Natural killer cell (primary cell): ENCODE data around the gene STX16. TPM values are rescaled to one million over a fixed set of nuclear protein-coding genes. Genes with fewer than 3 reads are reported as not detected.

Experiments
- ATAC-seq, 3 donors: fragments of 150-1000 bp in 2 of 3; fragments of 200-7000 bp in 1 of 3; cut with Tn5 transposase; 1 replicate in 1 of 3; 2 replicates in 2 of 3; pipeline ENCODE4 v1.10.0; 2021; ENCODE audit warnings: mild to moderate bottlenecking in 2 of 3, moderate library complexity in 2 of 3
- DNase-seq, 2 donors: peaks; one replicate each; pipeline versions ENCODE4 v3.0.0 to v3.0.0-alpha.2; 2013 to 2021; ENCODE audit warnings: mixed read lengths in 1 of 2
- H3K27ac ChIP-seq: one replicate; pipeline ENCODE4 v1.5.1; 2013; ENCODE audit warnings: mild to moderate bottlenecking, low read length
- H3K27me3 ChIP-seq: one replicate; pipeline ENCODE4 v1.6.1; 2013; ENCODE audit warnings: low read length; ENCODE audit not compliant: control insufficient read depth, insufficient read depth
- H3K36me3 ChIP-seq: one replicate; pipeline ENCODE4 v1.6.1; 2013; ENCODE audit warnings: low read length; ENCODE audit not compliant: control insufficient read depth, insufficient read depth
- H3K4me1 ChIP-seq: one replicate; pipeline ENCODE4 v1.6.1; 2013; ENCODE audit warnings: low read length; ENCODE audit not compliant: control insufficient read depth, insufficient read depth
- H3K4me3 ChIP-seq: one replicate; pipeline ENCODE4 v1.5.1; 2013; ENCODE audit warnings: low read length
- H3K9me3 ChIP-seq: one replicate; pipeline ENCODE4 v1.6.1; 2013; ENCODE audit warnings: low read length; ENCODE audit not compliant: control insufficient read depth, insufficient read depth
- H3K27ac Mint-ChIP-seq, 2 donors: one replicate each; pipeline ENCODE4 v1.8.0; 2022; ENCODE audit warnings: mild to moderate bottlenecking in 2 of 2, mixed read lengths in 2 of 2, moderate library complexity in 1 of 2
- H3K27me3 Mint-ChIP-seq, 2 donors: one replicate each; pipeline ENCODE4 v1.8.0; 2022; ENCODE audit warnings: low read depth in 2 of 2, mixed read lengths in 2 of 2
- H3K36me3 Mint-ChIP-seq: one replicate; pipeline ENCODE4 v1.8.0; 2022; ENCODE audit warnings: mixed read lengths
- H3K4me1 Mint-ChIP-seq, 2 donors: one replicate each; pipeline ENCODE4 v1.8.0; 2022; ENCODE audit warnings: mixed read lengths in 2 of 2
- H3K4me3 Mint-ChIP-seq: one replicate; pipeline ENCODE4 v1.8.0; 2022; ENCODE audit warnings: mild to moderate bottlenecking, moderate library complexity, mixed read lengths
- H3K9me3 Mint-ChIP-seq, 2 donors: one replicate each; pipeline ENCODE4 v1.8.0; 2022; ENCODE audit warnings: mixed read lengths in 2 of 2
- CTCF ChIP-seq: fragments of 200-600 bp; IDR thresholded peaks from one replicate; pipeline ENCODE4 v1.8.0; 2022; ENCODE audit warnings: antibody characterized with exemption
- WGBS: methylation state at CpG from one replicate; pipeline ENCODE4 v1.1.7; 2013; ENCODE audit warnings: missing lambda C conversion rate; ENCODE audit not compliant: insufficient coverage; 5-methylcytosine and 5-hydroxymethylcytosine counted together
- intact Hi-C: fragments of 100-400 bp; cut with micrococcal nuclease; formaldehyde crosslinking; loops from one replicate; pipeline ENCODE4 v1.14.2; 2022
- total RNA-seq, 4 donors: library from RNA; stranded (reverse); fragments of 120-200 nt in 1 of 4; gene quantifications; one replicate each; pipeline versions ENCODE4 v1.2.3 to v1.2.4, GENCODE V29; 2013 to 2022

The STX16 gene
- total RNA-seq, 3 donors from 2014 or later (not counting 1 experiment from before 2014, with no cell fraction given): 136 to 146 (median 143) TPM

GRCh38 chr20:58637466-58638213 is 13.4 kb upstream of the STX16 start:
- H3K4me3 ChIP-seq: no peak overlapping the region
- Mint-ChIP-seq H3K4me3 (no peak overlapping the region), H3K27me3 (peaks cover 19 to 24% of the 10 kb centered on the region in 2 donors), H3K36me3 (no peaks in the 10 kb centered on the region), H3K27ac (no peak overlapping the region), H3K9me3 (no peaks in the 10 kb centered on the region), H3K4me1 (no peaks in the 10 kb centered on the region)
- no peak for DNase-seq
- ATAC-seq: no peak
- no peak for TF ChIP-seq CTCF
- H3K27ac ChIP-seq: no peak overlapping the region
- H3K9me3 ChIP-seq: no peaks in the 10 kb centered on the region
- intact Hi-C loops: no loop called here
- no peaks in the 10 kb centered on the region for H3K36me3 ChIP-seq
- H3K4me1 ChIP-seq: no peaks in the 10 kb centered on the region
- WGBS: 92% methylated on average over 24 of the region's 24 CpGs
- H3K27me3 ChIP-seq: peaks cover 3% of the 10 kb centered on the region

GRCh38 chr20:58638467-58639181 is 12.5 kb upstream of the STX16 start:
- DNase-seq: no peak
- 87% methylated on average over 7 of the region's 7 CpGs for WGBS
- no peaks in the 10 kb centered on the region for H3K36me3 Mint-ChIP-seq
- H3K4me1 Mint-ChIP-seq: no peaks in the 10 kb centered on the region
- H3K27me3 ChIP-seq: peaks cover 3% of the 10 kb centered on the region
- no peak for ATAC-seq
- H3K9me3 ChIP-seq: no peaks in the 10 kb centered on the region
- intact Hi-C loops: no loop called here
- TF ChIP-seq CTCF: no peak
- H3K9me3 Mint-ChIP-seq: no peaks in the 10 kb centered on the region
- no peak overlapping the region for H3K4me3 ChIP-seq
- no peaks in the 10 kb centered on the region for H3K36me3 ChIP-seq
- no peaks in the 10 kb centered on the region for H3K4me1 ChIP-seq
- H3K27me3 Mint-ChIP-seq: peaks cover 19 to 24% of the 10 kb centered on the region in 2 donors
- H3K27ac ChIP-seq: no peak overlapping the region
- H3K4me3 Mint-ChIP-seq: no peak overlapping the region
- no peak overlapping the region for H3K27ac Mint-ChIP-seq

- H3K4me3 ChIP-seq: no peak overlapping the region
- H3K27ac ChIP-seq: no peak overlapping the region
- ATAC-seq: no peak
- no peaks in the 10 kb centered on the region for H3K36me3 ChIP-seq
- no peak overlapping the region for H3K4me3 Mint-ChIP-seq
- peaks cover 3% of the 10 kb centered on the region for H3K27me3 ChIP-seq
- H3K4me1 ChIP-seq: no peaks in the 10 kb centered on the region
- DNase-seq: no peak
- TF ChIP-seq CTCF: no peak
- WGBS: 89% methylated on average over 19 of the region's 19 CpGs
- H3K27ac Mint-ChIP-seq: no peak overlapping the region
- no peaks in the 10 kb centered on the region for H3K4me1 Mint-ChIP-seq
- intact Hi-C loops: no loop called here
- no peaks in the 10 kb centered on the region for H3K9me3 Mint-ChIP-seq
- peaks cover 19 to 24% of the 10 kb centered on the region in 2 donors for H3K27me3 Mint-ChIP-seq
- no peaks in the 10 kb centered on the region for H3K9me3 ChIP-seq
- no peaks in the 10 kb centered on the region for H3K36me3 Mint-ChIP-seq
Observed at GRCh38 chr20:58639182-58640146, 11.6 kb upstream of the STX16 start.
